ENCODE results near the gene PLEKHJ1.
A peak's percentile ranks its signal among the peaks of the same experiment; 100 is the strongest.
"Not testable (repeated sequence)": the region's sequence is repeated elsewhere in the genome, so short reads cannot be mapped to it uniquely, and the experiment has no call there.

PLEKHJ1 gene, protein sequence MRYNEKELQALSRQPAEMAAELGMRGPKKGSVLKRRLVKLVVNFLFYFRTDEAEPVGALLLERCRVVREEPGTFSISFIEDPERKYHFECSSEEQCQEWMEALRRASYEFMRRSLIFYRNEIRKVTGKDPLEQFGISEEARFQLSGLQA

DNA sequence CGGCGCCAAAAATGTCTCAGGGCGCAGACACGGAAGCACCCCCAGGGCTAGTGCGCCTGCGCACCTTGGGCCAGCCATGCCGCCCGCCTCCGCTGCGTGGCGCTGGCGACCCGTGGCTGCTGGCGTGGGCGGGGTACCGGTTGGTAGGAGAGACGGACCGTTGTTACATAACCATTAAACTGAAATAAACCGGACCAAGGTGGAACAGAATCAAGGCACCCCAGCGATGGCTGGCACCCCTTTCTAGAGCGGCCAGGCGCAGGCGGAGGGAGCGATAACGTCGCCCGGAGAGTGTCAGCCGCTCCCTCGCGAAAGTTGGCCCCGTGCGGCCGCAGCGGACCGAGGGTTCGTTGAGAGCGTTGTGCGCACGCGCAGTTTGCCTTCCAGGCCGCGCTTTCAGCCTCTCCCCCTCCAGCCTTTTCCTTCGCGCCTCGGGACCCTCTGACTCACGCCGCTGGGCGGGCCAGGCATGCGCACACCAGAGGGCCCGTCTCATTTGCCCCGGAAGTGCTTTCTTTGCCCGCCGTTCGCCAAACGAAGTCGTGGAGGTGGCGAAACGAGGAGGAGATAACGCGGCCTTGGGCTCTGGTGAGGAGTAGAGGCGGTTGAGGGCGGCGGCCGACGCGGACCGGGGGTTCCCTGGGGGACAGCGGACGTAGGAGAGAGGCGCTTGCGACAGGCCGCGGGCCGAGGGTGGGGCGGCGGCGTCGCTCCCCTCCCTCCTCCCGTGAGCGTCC, at the start of gene PLEKHJ1, which contains the start of gene SF3A2:
Gene PLEKHJ1, minus strand, starts transcription at position 16 of the 737 bp plus-strand sequence. CDS start 81 bp downstream, outside the sequence.
Gene SF3A2, plus strand, starts transcription at position 511 of the 737 bp plus-strand sequence. CDS start 6,595 bp downstream, outside the sequence.
- peak; percentile 92 to 97 for DNase-seq (ENCODE audit: low read depth in 1 of 2, low spot score in 1 of 2)

GRCh38 chr19:2283835-2284507, 47.8 kb upstream of the PLEKHJ1 start:
- no peak for DNase-seq (ENCODE audit: low read depth in 1 of 2, low spot score in 1 of 2)

DNA sequence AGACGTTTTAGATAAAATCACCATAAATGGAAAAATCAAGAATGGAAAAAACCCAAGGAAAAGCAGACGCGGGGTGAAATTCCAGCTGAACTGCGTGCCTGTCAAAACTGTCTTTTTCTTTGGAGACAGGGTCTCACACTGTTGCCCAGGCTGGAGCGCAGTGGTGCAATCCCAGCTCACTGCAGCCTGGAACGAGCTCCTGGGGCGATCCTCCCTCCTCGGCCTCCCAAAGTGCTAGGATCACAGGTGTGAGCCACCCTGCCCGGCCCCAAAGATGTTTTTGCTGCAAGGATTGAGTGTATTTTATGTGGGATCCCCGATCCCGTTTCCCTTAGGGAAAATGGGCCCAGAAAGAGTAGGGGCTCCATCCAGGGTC, 46.7 kb upstream of the PLEKHJ1 start:
- DNase-seq (ENCODE audit: low read depth in 1 of 2, low spot score in 1 of 2): no peak

DNA sequence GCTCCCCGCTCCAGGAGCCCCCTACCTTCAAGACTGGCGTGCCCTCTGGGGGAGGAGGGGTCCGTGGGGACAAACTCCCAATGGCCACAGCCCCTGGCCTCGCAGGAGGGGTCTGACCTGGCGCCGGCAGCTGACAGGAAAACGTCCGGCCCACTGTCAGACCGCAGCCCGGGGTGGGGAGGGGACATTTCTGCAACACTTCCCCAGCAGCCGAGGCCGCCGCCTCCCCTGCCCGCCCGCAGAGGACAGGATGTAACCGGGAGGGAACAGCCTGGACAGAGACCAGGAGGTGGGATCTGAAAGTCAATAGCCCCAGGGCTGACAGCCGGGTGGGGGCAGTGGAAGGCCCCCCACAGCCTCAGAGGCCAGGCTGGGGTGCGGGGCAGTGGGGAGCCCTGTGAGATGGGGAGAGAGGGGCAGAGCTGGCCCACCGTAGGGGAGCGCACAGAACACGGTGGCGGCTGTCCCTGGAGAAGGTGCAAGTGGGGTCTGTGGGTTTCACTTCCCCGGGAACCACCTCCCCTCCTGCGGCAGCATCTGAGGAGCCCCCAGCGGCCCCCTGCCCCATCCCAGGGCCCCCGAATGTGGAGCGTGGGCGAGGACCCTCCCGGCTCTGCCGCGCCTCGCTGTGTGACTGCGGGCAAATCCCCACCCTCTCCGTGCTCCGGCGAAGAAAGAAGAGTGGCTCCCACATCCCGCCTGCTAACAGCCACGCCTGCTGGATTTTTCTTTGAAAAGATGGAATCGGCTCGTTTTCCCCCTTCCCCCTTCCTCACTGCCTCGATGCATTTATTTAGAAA, 46.1 kb upstream of the PLEKHJ1 start, which contains the start of gene PEAK3:
Gene PEAK3, minus strand, starts transcription at position 114 of the 800 bp plus-strand sequence. CDS start 1,244 bp downstream, outside the sequence.
- no peak for DNase-seq (ENCODE audit: low read depth in 1 of 2, low spot score in 1 of 2)

- DNase-seq (ENCODE audit: low read depth in 1 of 2, low spot score in 1 of 2): not testable (repeated sequence)
Measured at GRCh38 chr19:2281265-2282061, 45.3 kb upstream of the PLEKHJ1 start.

DNA sequence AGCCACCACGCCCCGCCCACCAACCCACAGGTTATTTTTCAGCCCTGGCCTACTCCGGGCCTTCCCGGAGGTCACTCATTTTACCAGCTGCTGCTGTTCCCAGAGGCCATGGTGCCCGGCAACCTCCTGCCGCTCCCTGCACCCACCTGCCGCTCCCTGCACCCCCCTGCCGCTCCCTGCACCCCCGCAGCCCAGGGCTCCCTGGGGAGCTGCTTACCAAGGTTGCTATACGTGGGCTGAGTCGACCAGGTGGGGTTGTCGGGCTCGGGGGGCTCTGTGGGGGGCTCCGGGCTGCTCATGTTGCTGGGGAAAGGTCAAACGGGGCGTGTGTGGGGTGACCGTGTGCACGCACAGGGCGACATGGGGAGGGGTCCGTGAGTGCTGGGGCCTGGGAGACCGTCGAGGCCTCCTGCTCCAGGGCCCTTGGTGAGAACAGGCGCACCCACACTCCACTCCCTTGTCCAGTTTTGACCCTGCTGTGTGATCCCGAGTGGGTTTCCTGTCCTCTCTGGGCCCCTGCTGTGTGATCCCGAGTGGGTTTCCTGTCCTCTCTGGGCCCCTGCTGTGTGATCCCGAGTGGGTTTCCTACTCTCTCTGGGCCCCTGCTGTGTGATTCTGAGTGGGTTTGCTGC, 44.6 kb upstream of the PLEKHJ1 start:
- DNase-seq (ENCODE audit: low read depth in 1 of 2, low spot score in 1 of 2): no peak

- no peak for DNase-seq (ENCODE audit: low read depth in 1 of 2, low spot score in 1 of 2)
Measured at GRCh38 chr19:2278459-2279158, 42.5 kb upstream of the PLEKHJ1 start.

DNA sequence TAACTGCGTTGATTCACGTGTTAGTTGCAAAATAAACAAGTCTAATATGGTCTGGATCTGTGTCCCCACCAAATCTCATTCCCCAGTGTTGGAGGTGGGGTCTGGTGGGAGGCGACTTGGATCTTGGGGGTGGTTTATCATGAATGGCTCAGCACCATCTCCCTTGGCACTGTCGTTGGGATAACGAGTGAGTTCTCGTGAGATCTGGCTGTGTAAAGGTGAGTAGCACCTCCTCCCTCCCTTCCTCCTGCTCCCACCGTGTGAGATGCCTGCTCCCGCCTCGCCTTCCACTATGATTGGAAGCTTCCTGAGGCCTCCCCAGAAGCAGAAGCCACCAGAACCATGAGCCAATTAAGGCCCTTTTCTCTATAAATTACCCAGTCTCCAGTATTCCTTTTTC, 41.0 kb upstream of the PLEKHJ1 start:
- no peak for DNase-seq (ENCODE audit: low read depth in 1 of 2, low spot score in 1 of 2)

GRCh38 chr19:2276429-2276986, 40.4 kb upstream of the PLEKHJ1 start:
- DNase-seq (ENCODE audit: low read depth in 1 of 2, low spot score in 1 of 2): no peak

GRCh38 chr19:2275588-2276428, 39.7 kb upstream of the PLEKHJ1 start:
- no peak for DNase-seq (ENCODE audit: low read depth in 1 of 2, low spot score in 1 of 2)

DNA sequence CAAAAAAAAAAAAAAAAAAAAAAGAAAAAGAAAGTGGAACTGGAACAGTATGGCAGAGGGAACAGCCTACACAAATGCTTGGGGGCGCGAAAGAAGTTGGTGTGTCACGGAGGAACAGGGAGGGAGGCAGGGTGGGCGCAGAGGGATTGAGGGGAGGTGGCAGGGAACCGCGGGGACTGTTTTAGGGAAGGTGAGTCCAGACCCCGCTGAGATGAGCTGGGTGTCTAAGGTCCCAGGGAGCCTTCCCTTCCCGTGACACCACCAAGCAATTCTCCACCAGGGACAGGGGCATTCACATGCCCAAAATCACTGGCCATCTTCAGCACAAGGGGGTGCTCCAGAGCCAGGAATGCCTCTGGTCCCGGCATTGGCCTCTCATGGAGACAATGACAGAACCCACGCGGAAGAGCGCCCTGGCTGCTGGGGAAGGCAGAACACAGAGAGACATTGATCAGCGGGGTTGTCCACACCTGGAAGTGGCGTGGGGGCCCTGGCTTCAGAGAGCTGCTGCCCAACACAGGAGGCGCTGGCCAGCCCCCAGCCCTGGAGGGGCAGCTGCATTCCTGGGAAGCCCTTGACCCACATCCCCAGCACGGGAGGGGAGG, 38.9 kb upstream of the PLEKHJ1 start:
- DNase-seq (ENCODE audit: low read depth in 1 of 2, low spot score in 1 of 2): no peak

DNA sequence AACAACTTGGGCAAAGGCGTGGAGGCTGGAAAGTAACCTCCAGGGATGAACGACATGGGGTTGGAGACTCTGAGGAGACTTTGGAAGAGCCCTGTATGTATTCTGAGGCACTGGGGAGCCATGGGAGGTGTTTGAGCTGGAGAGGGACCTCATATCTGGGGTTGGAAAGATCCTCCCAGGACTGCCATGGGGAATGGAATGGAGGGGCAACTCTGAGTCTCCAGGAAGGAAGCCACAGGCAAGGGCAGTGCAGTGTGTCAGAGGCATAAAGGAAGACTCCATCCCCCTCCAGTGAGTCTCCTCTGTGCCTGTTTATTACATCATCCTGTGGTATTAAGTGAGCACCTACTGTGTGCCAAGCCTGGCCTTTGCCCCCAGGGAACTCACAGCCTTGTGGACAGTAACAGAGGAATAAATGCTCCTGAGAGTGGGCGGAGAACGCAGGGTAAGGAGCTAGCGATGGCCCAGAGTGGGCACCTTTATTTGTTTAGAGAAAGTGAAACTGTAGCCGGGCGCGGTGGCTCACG, 38.1 kb upstream of the PLEKHJ1 start:
- DNase-seq (ENCODE audit: low read depth in 1 of 2, low spot score in 1 of 2): no peak

GRCh38 chr19:2273356-2274184, 37.4 kb upstream of the PLEKHJ1 start:
- peak; percentile 52 to 71 for DNase-seq (ENCODE audit: low read depth in 1 of 2, low spot score in 1 of 2)

DNA sequence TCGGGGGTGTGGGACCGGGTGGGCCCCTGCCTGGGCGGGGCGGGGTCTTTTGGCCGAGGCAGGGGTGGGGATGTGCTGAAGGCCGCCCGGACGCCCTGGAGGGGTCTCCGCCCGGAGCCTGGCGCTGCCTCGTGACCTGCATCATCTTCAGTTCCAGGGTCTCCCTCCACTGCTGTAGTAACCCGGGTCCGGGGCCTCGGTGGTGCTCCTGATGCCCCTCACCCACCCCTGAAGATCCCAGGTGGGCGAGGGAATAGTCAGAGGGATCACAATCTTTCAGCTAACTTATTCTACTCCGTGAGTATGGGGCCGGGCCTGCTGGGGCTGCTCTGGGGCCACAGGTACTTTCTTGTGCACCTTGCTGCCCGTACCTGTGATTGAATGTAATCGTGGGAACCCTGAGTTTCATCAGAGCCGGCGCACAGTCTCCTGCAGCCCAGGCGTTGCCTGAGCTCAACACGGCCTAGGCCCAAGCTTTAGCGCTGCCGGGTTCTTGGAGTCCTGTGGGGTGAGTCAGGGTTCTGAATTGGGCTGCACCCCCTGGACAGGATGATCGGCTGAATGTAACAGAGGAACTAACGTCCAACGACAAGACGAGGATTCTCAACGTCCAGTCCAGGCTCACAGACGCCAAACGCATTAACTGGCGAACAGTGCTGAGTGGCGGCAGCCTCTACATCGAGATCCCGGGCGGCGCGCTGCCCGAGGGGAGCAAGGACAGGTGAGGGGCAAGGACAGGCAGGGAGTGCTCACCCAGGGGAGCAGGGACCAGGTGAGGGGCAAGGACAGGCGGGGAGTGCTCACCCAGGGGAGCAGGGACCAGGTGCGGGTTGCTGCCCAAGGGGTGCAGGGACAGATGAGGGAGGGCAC, 35.3 kb upstream of the PLEKHJ1 start:
- no peak for DNase-seq (ENCODE audit: low read depth in 1 of 2, low spot score in 1 of 2)

- DNase-seq (ENCODE audit: low read depth in 1 of 2, low spot score in 1 of 2): peak in 1 of 2 donors; percentile 67
Measured at GRCh38 chr19:2270423-2271233, 34.5 kb upstream of the PLEKHJ1 start.
